OCI-LY3 (cell line): Measurements from ENCODE around the gene ECE2.

ENCODE experiments used
- CTCF ChIP-seq: fragments of 200-600, 300-600 bp; sonication (generic); IDR thresholded peaks from 2 replicates; pipeline ENCODE4 v1.5.1; 2014; ENCODE audit warnings: antibody characterized with exemption, low read length, low read depth
- EZH2phosphoT487 ChIP-seq: fragments of 200-600 bp; shearing (Covaris generic); IDR thresholded peaks from 2 replicates; pipeline ENCODE4 v1.6.1; 2018; ENCODE audit warnings: antibody characterized with exemption, mixed run types, low read depth

- TF ChIP-seq CTCF = no peak
- no peak for TF ChIP-seq EZH2phosphoT487
Observed at GRCh38 chr3:184325715-184326369, 50.0 kb downstream of the ECE2 start.
